ENCODE measurements around the gene NOS3. TPM values are rescaled to one million over a fixed set of nuclear protein-coding genes. Genes with fewer than 3 reads are reported as not detected.

Gene NOS3
- total RNA-seq, 1 donor from 2014 or later = 58.3 TPM

GRCh38 chr7:151057989-151058780 is 67.4 kb downstream of the NOS3 start:
- peak; percentile 98 for DNase-seq (ENCODE audit: low read depth, low spot score)

GRCh38 chr7:151058781-151059366 is 68.1 kb downstream of the NOS3 start:
- no peak for DNase-seq (ENCODE audit: low read depth, low spot score)

GRCh38 chr7:151059367-151060112 is 68.7 kb downstream of the NOS3 start, which contains the start of gene SLC4A2:
Gene SLC4A2, plus strand, starts transcription at chr7:151059589. Its CDS starts 2,399 bp downstream, at chr7:151061988.
- DNase-seq (ENCODE audit: low read depth, low spot score) = no peak

- DNase-seq (ENCODE audit: low read depth, low spot score) = no peak
These were observed 69.2 kb downstream of the NOS3 start for GRCh38 chr7:151060113-151060415.

GRCh38 chr7:151060416-151061212 is 69.8 kb downstream of the NOS3 start:
- DNase-seq (ENCODE audit: low read depth, low spot score) = no peak

- DNase-seq (ENCODE audit: low read depth, low spot score) = no peak
These were observed 70.6 kb downstream of the NOS3 start for GRCh38 chr7:151061213-151062110.

- no peak for DNase-seq (ENCODE audit: low read depth, low spot score)
These were observed 71.2 kb downstream of the NOS3 start for GRCh38 chr7:151062111-151062398.

GRCh38 chr7:151062399-151063211 is 71.8 kb downstream of the NOS3 start:
- no peak for DNase-seq (ENCODE audit: low read depth, low spot score)

GRCh38 chr7:151063212-151063561 is 72.4 kb downstream of the NOS3 start:
- DNase-seq (ENCODE audit: low read depth, low spot score) = no peak

Other genes with a start within 250 kb of the NOS3 start
- gene TMEM176B, start 190.7 kb upstream of the NOS3 start, total RNA-seq = not detected in 2 replicates
- gene TMEM176A, start 190.2 kb upstream of the NOS3 start, total RNA-seq = not detected in 2 replicates
- not detected in 2 replicates for gene AOC1, start 138.5 kb upstream of the NOS3 start, total RNA-seq
- 0.07 TPM in 1 of 2 replicates, not detected in the other for gene KCNH2, start 12.7 kb upstream of the NOS3 start, total RNA-seq
- gene ATG9B, start 33.5 kb downstream of the NOS3 start, total RNA-seq = under 0.01 TPM in 1 of 2 replicates, not detected in the other
- gene ABCB8, start 37.4 kb downstream of the NOS3 start, total RNA-seq = 26.4 and 37.9 TPM in 2 replicates
- gene ASIC3, start 57.5 kb downstream of the NOS3 start, total RNA-seq = 0.07 TPM in 2 replicates
- 18.2 and 19.1 TPM in 2 replicates for gene CDK5, start 66.9 kb downstream of the NOS3 start, total RNA-seq
- gene SLC4A2, start 68.6 kb downstream of the NOS3 start, total RNA-seq = 64.6 and 79.7 TPM in 2 replicates
- 67.0 and 75.0 TPM in 2 replicates for gene FASTK, start 89.8 kb downstream of the NOS3 start, total RNA-seq
- gene TMUB1, start 92.5 kb downstream of the NOS3 start, total RNA-seq = 18.0 and 19.6 TPM in 2 replicates
- 52.1 and 61.4 TPM in 2 replicates for gene AGAP3, start 95.5 kb downstream of the NOS3 start, total RNA-seq
- not detected in 2 replicates for gene GBX1, start 176.7 kb downstream of the NOS3 start, total RNA-seq
- not detected in 2 replicates for gene ASB10, start 196.2 kb downstream of the NOS3 start, total RNA-seq
- not detected in 2 replicates for gene H2BK1, start 219.5 kb downstream of the NOS3 start, total RNA-seq
- gene ABCF2, start 236.2 kb downstream of the NOS3 start, total RNA-seq = 78.8 and 91.2 TPM in 2 replicates
- 57.7 and 71.3 TPM in 2 replicates for gene CHPF2, start 241.5 kb downstream of the NOS3 start, total RNA-seq